LNCaP clone FGC (cell line): ENCODE data around the gene CDCA3.

Experiments used
- DNase-seq: peaks from one replicate; pipeline ENCODE4 v3.0.0-alpha.2; 2011; ENCODE audit warnings: low read depth
- H3K4me3 ChIP-seq: 2 replicates; pipeline ENCODE4 v1.5.1; 2011; ENCODE audit warnings: mild to moderate bottlenecking, low read depth, low read length, control low read depth
- CTCF ChIP-seq: IDR thresholded peaks from 2 replicates; pipeline ENCODE4 v1.5.1; 2012; ENCODE audit warnings: mild to moderate bottlenecking; ENCODE audit not compliant: control insufficient read depth, insufficient read depth; ENCODE audit errors: extremely low read depth

Gene CDCA3

GRCh38 chr12:6825398-6826124 lies 25.5 kb downstream of the CDCA3 start:
- peak; percentile 47 for DNase-seq
- H3K4me3 ChIP-seq = no peak overlapping the region
- TF ChIP-seq CTCF = peak; percentile 95

DNA sequence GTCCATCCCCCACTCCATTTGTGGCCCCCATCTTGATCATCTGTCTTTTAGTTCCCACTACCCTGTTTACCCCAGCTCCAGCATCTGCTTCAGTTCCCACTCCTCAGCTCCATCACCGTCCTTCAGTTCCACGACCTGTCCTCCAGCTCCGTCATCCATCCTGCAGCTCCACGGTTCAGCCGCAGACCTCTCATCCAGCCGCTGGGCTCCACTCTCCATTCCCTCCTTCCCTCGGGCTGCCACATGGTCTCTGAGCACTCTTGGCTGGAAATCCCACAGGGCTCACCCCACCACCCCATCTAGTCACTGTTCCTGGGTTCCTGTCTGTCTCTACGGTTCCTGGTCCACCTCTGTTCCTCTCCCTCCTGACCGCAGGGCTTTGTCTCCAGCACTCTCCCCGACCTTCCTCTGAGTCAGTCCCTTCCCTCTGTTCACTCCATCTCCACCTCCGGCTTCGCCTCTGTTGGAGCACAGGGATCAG lies 26.1 kb downstream of the CDCA3 start:
- TF ChIP-seq CTCF = no peak
- no peak for DNase-seq
- H3K4me3 ChIP-seq = no peak overlapping the region

DNA sequence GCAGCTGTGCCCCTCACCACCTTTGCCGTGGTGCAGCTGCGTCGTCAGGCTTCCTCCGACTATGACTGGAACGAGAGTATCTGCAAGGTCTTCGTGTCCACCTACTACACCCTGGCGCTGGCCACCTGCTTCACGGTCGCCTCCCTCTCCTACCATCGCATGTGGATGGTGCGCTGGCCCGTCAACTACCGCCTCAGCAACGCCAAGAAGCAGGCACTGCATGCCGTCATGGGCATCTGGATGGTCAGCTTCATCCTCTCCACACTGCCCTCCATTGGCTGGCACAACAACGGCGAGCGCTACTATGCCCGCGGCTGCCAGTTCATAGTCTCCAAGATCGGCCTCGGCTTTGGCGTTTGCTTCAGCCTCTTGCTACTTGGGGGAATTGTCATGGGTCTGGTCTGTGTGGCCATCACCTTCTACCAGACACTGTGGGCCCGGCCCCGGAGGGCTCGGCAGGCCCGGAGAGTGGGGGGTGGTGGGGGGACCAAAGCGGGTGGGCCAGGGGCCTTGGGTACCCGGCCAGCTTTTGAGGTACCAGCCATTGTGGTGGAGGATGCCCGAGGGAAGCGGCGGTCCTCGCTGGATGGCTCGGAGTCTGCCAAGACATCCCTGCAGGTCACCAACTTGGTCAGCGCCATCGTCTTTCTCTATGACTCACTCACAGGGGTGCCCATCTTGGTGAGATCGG lies 26.9 kb downstream of the CDCA3 start:
- no peak for DNase-seq
- H3K4me3 ChIP-seq = no peak overlapping the region
- no peak for TF ChIP-seq CTCF

GRCh38 chr12:6823182-6824084 lies 27.7 kb downstream of the CDCA3 start:
- TF ChIP-seq CTCF = no peak
- no peak overlapping the region for H3K4me3 ChIP-seq
- no peak for DNase-seq

DNA sequence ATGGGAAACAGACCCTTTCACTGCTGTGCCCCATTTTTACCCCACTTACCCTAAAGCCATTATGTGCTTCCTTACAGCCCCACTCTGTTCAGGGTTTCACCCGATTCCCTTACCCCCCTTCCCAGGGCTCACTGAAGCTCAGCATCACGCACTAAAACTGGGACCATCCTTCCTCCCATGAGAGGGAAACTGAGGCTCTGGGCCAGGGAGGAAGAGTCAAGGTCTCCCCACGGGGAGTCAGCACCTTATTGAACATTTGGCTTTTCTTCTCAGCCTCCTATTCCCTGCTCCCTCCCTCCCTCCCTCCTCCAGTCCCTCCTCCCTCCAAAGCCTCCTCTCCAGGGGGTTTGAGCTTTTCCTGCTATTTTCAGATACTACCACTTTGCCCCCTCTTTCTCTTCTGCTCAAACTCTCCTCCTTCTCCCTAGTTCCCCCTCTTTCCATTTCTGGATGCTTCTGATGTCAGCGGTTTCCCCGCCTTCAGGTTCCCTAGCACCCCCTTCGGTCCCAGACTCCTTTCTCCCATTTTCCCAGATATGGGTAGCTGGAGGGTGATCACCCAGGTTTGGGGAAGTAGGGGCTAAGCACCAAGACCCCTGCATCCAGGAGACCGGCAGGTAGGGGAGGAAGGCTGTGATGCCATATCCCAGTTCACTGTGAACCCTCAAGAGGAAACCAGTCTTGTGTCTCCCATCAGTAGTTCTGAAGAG lies 28.5 kb downstream of the CDCA3 start:
- no peak for TF ChIP-seq CTCF
- DNase-seq = no peak
- no peak overlapping the region for H3K4me3 ChIP-seq
